Measurements from ENCODE around the gene ZEB2.

- TF ChIP-seq CTCF (conservative IDR thresholded peaks at IDR 0.05; ENCODE audit: low read length) (no peak), EZH2phosphoT487 (IDR thresholded peaks at IDR 0.05; ENCODE audit: borderline replicate concordance) (no peak)
Observed at GRCh38 chr2:144548088-144548487, 28.2 kb upstream of the ZEB2 start.

All from Loucy (cell line).